Esophagus (tissue), 2 donors: ENCODE results near the gene QRICH1. TPM values are rescaled to one million over a fixed set of nuclear protein-coding genes. Genes with fewer than 3 reads are reported as not detected.

Experiments used
- H3K27ac ChIP-seq, 2 donors: one replicate each; pipeline ENCODE4 v1.5.1; 2013; ENCODE audit warnings: low read depth in 2 of 2, mild to moderate bottlenecking in 2 of 2, inconsistent platforms in 1 of 2, low read length in 1 of 2, moderate library complexity in 1 of 2
- H3K27me3 ChIP-seq, 2 donors: one replicate each; pipeline ENCODE4 v1.6.1; 2013; ENCODE audit warnings: low read length in 2 of 2, control low read depth in 1 of 2, mild to moderate bottlenecking in 1 of 2; ENCODE audit not compliant: insufficient read depth in 2 of 2, control insufficient read depth in 1 of 2
- H3K36me3 ChIP-seq, 2 donors: one replicate each; pipeline ENCODE4 v1.6.1; 2013; ENCODE audit warnings: low read length in 1 of 2; ENCODE audit not compliant: control insufficient read depth in 2 of 2, insufficient read depth in 2 of 2
- H3K4me1 ChIP-seq, 2 donors: one replicate each; pipeline ENCODE4 v1.6.1; 2013; ENCODE audit warnings: low read length in 1 of 2; ENCODE audit not compliant: control insufficient read depth in 2 of 2, insufficient read depth in 2 of 2
- H3K4me3 ChIP-seq, 2 donors: one replicate each; pipeline ENCODE4 v1.5.1; 2013; ENCODE audit warnings: low read length in 2 of 2, mild to moderate bottlenecking in 2 of 2, low read depth in 1 of 2, moderate library complexity in 1 of 2
- H3K9me3 ChIP-seq, 2 donors: one replicate each; pipeline ENCODE4 v1.6.1; 2013; ENCODE audit warnings: mild to moderate bottlenecking in 2 of 2, low read depth in 1 of 2, low read length in 1 of 2, moderate library complexity in 1 of 2; ENCODE audit not compliant: control insufficient read depth in 2 of 2, insufficient read depth in 1 of 2
- WGBS, 2 donors: extraction: QIAGEN DNeasy Blood & Tissue Kit; methylation state at CpG; one replicate each; pipeline ENCODE4 v1.1.7; 2013; 5-methylcytosine and 5-hydroxymethylcytosine counted together
- polyA plus RNA-seq, 2 donors: library from polyadenylated mRNA; stranded (reverse); fragments of 200-250 nt; gene quantifications; one replicate each; pipeline ENCODE4 v1.2.3, GENCODE V29; 2013
- donor health status: healthy with polysubstance abuse.
- donor health status: Bipolar disorder and iron deficiency.

QRICH1 gene
- 10 to 100 TPM; 31.9 to 38.2 TPM for polyA plus RNA-seq

GRCh38 chr3:49093853-49094767 is at the start of gene QRICH1:
TSS of gene QRICH1 (minus strand) at chr3:49094071. CDS start at chr3:49077017, 17,054 bp downstream.
- peaks cover 0 to 2% of the 10 kb centered on the region in 2 donors for H3K4me1 ChIP-seq
- H3K4me3 ChIP-seq, result peak within 1 kb of the TSS; percentile 93 to 98
- WGBS, 2 donors, result 1% methylated on average over 64 to 65 of the region's 65 CpGs
- no peaks in the 10 kb centered on the region for H3K27me3 ChIP-seq
- no peaks in the 10 kb centered on the region for H3K9me3 ChIP-seq
- H3K27ac ChIP-seq, result peak within 1 kb of the TSS; percentile 99 to 100
- H3K36me3 ChIP-seq, result peaks cover 12 to 18% of the 10 kb centered on the region in 2 donors

GRCh38 chr3:49140080-49140479 is 46.2 kb upstream of the QRICH1 start:
- H3K4me3 ChIP-seq, result no peak overlapping the region
- H3K27ac ChIP-seq, result no peak overlapping the region
- 73 to 75% methylated on average over 3 of the region's 3 CpGs for WGBS, 2 donors

GRCh38 chr3:49135499-49135898 is 41.6 kb upstream of the QRICH1 start:
- Histone ChIP-seq H3K4me3 (no peak overlapping the region), H3K27ac (no peak overlapping the region), H3K4me1 (peaks cover 10 to 20% of the 10 kb centered on the region in 2 donors), H3K36me3 (peaks cover 0 to 6% of the 10 kb centered on the region in 2 donors), H3K27me3 (no peaks in the 10 kb centered on the region), H3K9me3 (no peaks in the 10 kb centered on the region)
- 75 to 81% methylated on average over 4 of the region's 4 CpGs for WGBS, 2 donors

More at GRCh38 chr3:49140080-49140479, 46.2 kb upstream of the QRICH1 start:
- Histone ChIP-seq H3K9me3 (no peaks in the 10 kb centered on the region), H3K4me1 (peaks cover 0 to 8% of the 10 kb centered on the region in 2 donors), H3K36me3 (no peaks in the 10 kb centered on the region), H3K27me3 (no peaks in the 10 kb centered on the region)

GRCh38 chr3:49134471-49135265 is 40.8 kb upstream of the QRICH1 start:
- no peaks in the 10 kb centered on the region for H3K9me3 ChIP-seq
- H3K4me3 ChIP-seq, result no peak overlapping the region
- no peaks in the 10 kb centered on the region for H3K27me3 ChIP-seq
- peaks cover 13 to 18% of the 10 kb centered on the region in 2 donors for H3K4me1 ChIP-seq
- WGBS, 2 donors, result 52 to 68% methylated on average over 3 of the region's 3 CpGs
- H3K27ac ChIP-seq, result peak overlapping the region in 1 of 2 donors; percentile 56
- peaks cover 2 to 12% of the 10 kb centered on the region in 2 donors for H3K36me3 ChIP-seq

- Histone ChIP-seq H3K27me3 (no peaks in the 10 kb centered on the region), H3K36me3 (peaks cover 4 to 23% of the 10 kb centered on the region in 2 donors), H3K4me3 (peak overlapping the region; percentile 47 to 64), H3K9me3 (no peaks in the 10 kb centered on the region), H3K4me1 (peaks cover 13 to 18% of the 10 kb centered on the region in 2 donors), H3K27ac (peak overlapping the region; percentile 85 to 87)
- WGBS, 2 donors, result 6 to 7% methylated on average over 28 to 30 of the region's 30 CpGs
Measured at GRCh38 chr3:49133226-49133951, 39.5 kb upstream of the QRICH1 start.

GRCh38 chr3:49132437-49133225 is 38.8 kb upstream of the QRICH1 start, which contains the start of gene LAMB2:
TSS of gene LAMB2 (minus strand) at chr3:49133050. CDS start at chr3:49132867, 183 bp downstream.
- 11 to 15% methylated on average over 27 to 28 of the region's 28 CpGs for WGBS, 2 donors
- H3K36me3 ChIP-seq, result peaks cover 4 to 28% of the 10 kb centered on the region in 2 donors
- H3K27me3 ChIP-seq, result no peaks in the 10 kb centered on the region
- peak within 1 kb of the TSS; percentile 85 to 87 for H3K27ac ChIP-seq
- H3K4me1 ChIP-seq, result peaks cover 13 to 18% of the 10 kb centered on the region in 2 donors
- H3K9me3 ChIP-seq, result no peaks in the 10 kb centered on the region
- peak within 1 kb of the TSS; percentile 47 to 64 for H3K4me3 ChIP-seq

- Histone ChIP-seq H3K9me3 (no peaks in the 10 kb centered on the region), H3K36me3 (peaks cover 4 to 28% of the 10 kb centered on the region in 2 donors), H3K27me3 (no peaks in the 10 kb centered on the region), H3K4me3 (peak overlapping the region; percentile 47 to 64), H3K27ac (peak overlapping the region; percentile 85 to 87), H3K4me1 (peaks cover 13 to 18% of the 10 kb centered on the region in 2 donors)
- 37% methylated on average over 9 of the region's 9 CpGs for WGBS, 2 donors
Measured at GRCh38 chr3:49132073-49132436, 38.2 kb upstream of the QRICH1 start.

- Histone ChIP-seq H3K9me3 (no peaks in the 10 kb centered on the region), H3K27me3 (no peaks in the 10 kb centered on the region), H3K4me1 (peaks cover 13 to 18% of the 10 kb centered on the region in 2 donors), H3K36me3 (peaks cover 4 to 28% of the 10 kb centered on the region in 2 donors), H3K4me3 (peak overlapping the region; percentile 47 to 64), H3K27ac (peak overlapping the region; percentile 85 to 87)
- WGBS, 2 donors, result 90 to 91% methylated on average over 6 of the region's 6 CpGs
Measured at GRCh38 chr3:49131576-49131975, 37.7 kb upstream of the QRICH1 start.
